Aorta (tissue), 5 donors: ENCODE measurements around the gene AP3B1. TPM values are rescaled to one million over a fixed set of nuclear protein-coding genes. Genes with fewer than 3 reads are reported as not detected.

ENCODE experiments used
- ATAC-seq: fragments of 200-7000 bp; cut with Tn5 transposase; one replicate; pipeline ENCODE4 v1.9.1; 2022; ENCODE audit warnings: moderate library complexity; ENCODE audit not compliant: low FRiP score
- DNase-seq, 2 donors: peaks; one replicate each; pipeline ENCODE4 v3.0.0-alpha.2; 2020
- H3K27ac ChIP-seq, 2 donors: one replicate each; pipeline ENCODE4 v1.5.1; 2013; ENCODE audit warnings: low read length in 2 of 2, mild to moderate bottlenecking in 2 of 2, moderate library complexity in 2 of 2, control low read depth in 1 of 2, inconsistent platforms in 1 of 2, low read depth in 1 of 2
- H3K27me3 ChIP-seq, 2 donors: one replicate each; pipeline ENCODE4 v1.6.1; 2013; ENCODE audit warnings: control low read depth in 1 of 2, low read length in 1 of 2, mild to moderate bottlenecking in 1 of 2, moderate library complexity in 1 of 2; ENCODE audit not compliant: insufficient read depth in 2 of 2, control insufficient read depth in 1 of 2
- H3K36me3 ChIP-seq, 2 donors: one replicate each; pipeline ENCODE4 v1.6.1; 2013; ENCODE audit warnings: control low read depth in 1 of 2, low read length in 1 of 2, mild to moderate bottlenecking in 1 of 2; ENCODE audit not compliant: insufficient read depth in 2 of 2, control insufficient read depth in 1 of 2
- H3K4me1 ChIP-seq, 2 donors: one replicate each; pipeline ENCODE4 v1.6.1; 2013; ENCODE audit warnings: low read length in 2 of 2, control low read depth in 1 of 2, mild to moderate bottlenecking in 1 of 2, moderate library complexity in 1 of 2; ENCODE audit not compliant: insufficient read depth in 2 of 2, control insufficient read depth in 1 of 2
- H3K4me3 ChIP-seq, 2 donors: one replicate each; pipeline ENCODE4 v1.5.1; 2013; ENCODE audit warnings: low read length in 2 of 2, control low read depth in 1 of 2, mild to moderate bottlenecking in 1 of 2
- H3K9me3 ChIP-seq: one replicate; pipeline ENCODE4 v1.6.1; 2013; ENCODE audit warnings: mild to moderate bottlenecking, low read length; ENCODE audit not compliant: control insufficient read depth
- WGBS, 2 donors: extraction: QIAGEN DNeasy Blood & Tissue Kit; methylation state at CpG; one replicate each; pipeline ENCODE4 v1.1.7; 2013; 5-methylcytosine and 5-hydroxymethylcytosine counted together
- intact Hi-C, 2 donors: fragments of 100-400 bp; cut with DNase I; formaldehyde crosslinking; loops; one replicate each; pipeline versions ENCODE4 v1.14.2 to v1.15.0; 2022
- polyA plus RNA-seq, 2 donors: library from polyadenylated mRNA; stranded (reverse); fragments of 200-250 nt; gene quantifications; one replicate each; pipeline ENCODE4 v1.2.3, GENCODE V29; 2013
- total RNA-seq, 2 donors: library from RNA; stranded (reverse); fragmentation: NEBNext Ultra II Directional; extraction: Animal tissue kit (Norgen Biotek cat#: 25700); gene quantifications; one replicate each; pipeline ENCODE4 v1.2.1, GENCODE V29; 2021
- donor health status: healthy with polysubstance abuse.
- donor health status: Bipolar disorder and iron deficiency.
- donor health status: DM: no; HTN: no; CAD: no.
- donor health status: DM: no; HTN: no; CAD: no.
- donor health status: DM: yes; HTN: yes; CAD: no.

The AP3B1 gene
- total and polyA plus RNA-seq, 4 donors = 17.8 to 46.7 (median 37.1) TPM

DNA sequence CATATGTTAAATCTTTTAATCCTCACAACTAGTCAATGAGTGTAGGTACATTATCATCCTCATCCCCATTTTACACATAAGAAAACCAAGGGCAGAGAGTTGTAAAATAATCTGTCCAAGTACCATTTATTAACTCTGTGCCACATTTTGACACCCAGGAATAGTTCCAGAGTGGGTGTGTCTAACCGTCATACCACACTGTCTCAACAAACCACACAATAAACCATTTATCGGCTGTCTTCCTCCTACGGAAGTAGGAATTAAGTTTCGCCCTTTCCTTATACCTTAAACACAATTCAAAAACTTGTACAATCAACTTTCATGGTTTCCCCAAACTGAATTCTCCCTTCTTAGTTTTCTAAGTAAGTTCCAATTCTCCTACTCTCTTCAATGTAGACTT, 11.4 kb downstream of the AP3B1 start:
- H3K9me3 ChIP-seq = peaks cover 1% of the 10 kb centered on the region
- H3K4me3 ChIP-seq = no peak overlapping the region
- DNase-seq (no peak), ATAC-seq (no peak)
- peaks cover 0 to 3% of the 10 kb centered on the region in 2 donors for H3K4me1 ChIP-seq
- H3K27me3 ChIP-seq = no peaks in the 10 kb centered on the region
- H3K27ac ChIP-seq = no peak overlapping the region
- intact Hi-C loops = no loop called here
- WGBS, 2 donors = 94% methylated on average over 4 of the region's 4 CpGs
- peaks cover 0 to 2% of the 10 kb centered on the region in 2 donors for H3K36me3 ChIP-seq

DNA sequence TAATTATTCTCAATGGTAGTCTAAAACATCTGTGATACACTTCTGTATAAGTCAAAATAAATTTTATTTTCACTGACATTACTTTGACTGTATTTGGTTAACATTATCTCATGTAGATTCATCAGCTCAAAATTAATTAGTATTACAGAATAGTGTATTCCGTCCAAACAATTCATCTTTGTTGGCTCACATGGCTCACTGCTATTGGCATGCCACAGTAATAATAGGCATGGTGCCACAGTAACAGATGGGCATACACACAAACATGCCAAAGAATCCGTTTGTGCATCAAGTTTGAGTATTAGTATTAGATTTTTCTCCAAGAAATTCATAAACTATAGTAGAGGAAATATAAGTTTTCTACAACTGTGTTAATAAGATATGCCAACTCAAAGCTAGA, 14.2 kb downstream of the AP3B1 start:
- 2 to 5% methylated on average over 2 of the region's 2 CpGs for WGBS, 2 donors
- H3K27ac ChIP-seq = no peak overlapping the region
- peaks cover 0 to 2% of the 10 kb centered on the region in 2 donors for H3K36me3 ChIP-seq
- no peaks in the 10 kb centered on the region for H3K9me3 ChIP-seq
- DNase-seq (no peak), ATAC-seq (no peak)
- intact Hi-C loops = no loop called here
- H3K4me1 ChIP-seq = peaks cover 0 to 4% of the 10 kb centered on the region in 2 donors
- no peaks in the 10 kb centered on the region for H3K27me3 ChIP-seq
- no peak overlapping the region for H3K4me3 ChIP-seq

DNA sequence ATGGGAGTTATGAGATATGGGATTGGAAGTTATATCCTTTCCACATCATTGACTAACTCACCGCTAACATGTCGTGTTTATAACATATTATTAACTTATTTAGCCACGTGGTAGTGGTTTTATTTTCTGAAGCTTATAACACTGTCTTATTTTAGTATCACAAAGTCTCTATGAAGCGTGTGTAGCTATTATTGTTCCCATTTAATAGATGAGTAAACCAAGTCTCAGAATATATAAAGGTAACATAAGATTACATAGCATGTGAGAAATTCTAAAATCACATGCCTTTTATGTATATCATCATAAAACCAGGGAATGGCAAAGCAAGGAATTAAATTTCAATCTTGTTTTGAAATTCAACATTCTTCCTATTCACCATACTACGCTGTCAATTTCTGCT, 15.3 kb downstream of the AP3B1 start:
- intact Hi-C loops = no loop called here
- 95 to 97% methylated on average over 5 of the region's 5 CpGs for WGBS, 2 donors
- no peaks in the 10 kb centered on the region for H3K27me3 ChIP-seq
- H3K9me3 ChIP-seq = no peaks in the 10 kb centered on the region
- peaks cover 0 to 4% of the 10 kb centered on the region in 2 donors for H3K4me1 ChIP-seq
- no peak overlapping the region for H3K4me3 ChIP-seq
- ATAC-seq (no peak), DNase-seq (no peak)
- H3K36me3 ChIP-seq = peaks cover 0 to 2% of the 10 kb centered on the region in 2 donors
- no peak overlapping the region for H3K27ac ChIP-seq

DNA sequence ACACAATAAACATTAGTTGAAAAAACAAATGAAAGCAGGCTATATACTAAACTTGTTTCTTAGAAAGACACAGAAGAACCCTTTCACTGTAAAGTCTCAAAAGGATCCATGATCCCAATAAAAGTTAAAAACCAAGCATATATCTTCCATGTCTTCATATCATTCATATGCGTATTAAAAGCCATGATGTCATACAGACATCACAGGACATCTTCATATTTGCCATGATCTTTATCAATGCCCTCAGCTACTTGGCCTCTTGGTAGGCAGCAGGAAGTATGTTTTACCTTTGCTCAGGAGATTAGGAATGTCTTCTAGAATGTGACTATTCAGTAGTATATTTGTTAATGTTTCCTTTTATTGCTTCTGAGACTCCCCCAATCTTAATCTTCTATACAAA, 16.8 kb downstream of the AP3B1 start:
- H3K4me3 ChIP-seq = no peak overlapping the region
- ATAC-seq (no peak), DNase-seq (no peak)
- H3K27ac ChIP-seq = no peak overlapping the region
- peaks cover 0 to 2% of the 10 kb centered on the region in 2 donors for H3K36me3 ChIP-seq
- no peaks in the 10 kb centered on the region for H3K27me3 ChIP-seq
- intact Hi-C loops = no loop called here
- H3K4me1 ChIP-seq = peaks cover 1 to 7% of the 10 kb centered on the region in 2 donors
- 98 to 99% methylated on average over 1 of the region's 1 CpG for WGBS, 2 donors
- no peaks in the 10 kb centered on the region for H3K9me3 ChIP-seq

DNA sequence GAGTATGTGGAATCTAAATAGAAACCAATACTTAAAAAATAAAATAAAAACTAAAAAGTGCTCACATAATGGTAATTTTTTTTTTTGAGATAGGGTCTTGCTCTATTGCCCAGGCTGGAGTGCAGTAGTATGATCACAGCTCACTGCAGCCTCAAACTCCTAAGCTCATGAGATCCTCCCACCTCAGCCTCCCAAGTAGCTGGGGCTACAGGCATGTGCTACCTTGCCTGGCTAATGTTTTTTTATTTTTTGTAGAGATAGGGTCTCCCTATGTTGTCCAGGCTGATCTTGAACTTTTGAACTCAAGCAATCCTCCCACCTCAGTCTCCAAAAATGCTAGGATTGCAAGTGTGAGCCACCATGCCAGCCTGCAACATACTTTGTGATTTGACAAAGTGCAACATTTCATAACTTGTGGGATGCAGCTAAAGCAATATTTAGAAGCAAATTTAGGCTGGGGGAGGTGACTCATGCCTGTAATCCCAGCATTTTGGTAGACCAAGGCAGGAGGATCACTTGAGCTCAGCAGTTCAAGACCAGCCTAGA, 18.4 kb downstream of the AP3B1 start:
- H3K27ac ChIP-seq = no peak overlapping the region
- intact Hi-C loops = no loop called here
- DNase-seq (no peak), ATAC-seq (no peak)
- H3K9me3 ChIP-seq = no peaks in the 10 kb centered on the region
- H3K27me3 ChIP-seq = no peaks in the 10 kb centered on the region
- peaks cover 1 to 7% of the 10 kb centered on the region in 2 donors for H3K4me1 ChIP-seq
- H3K4me3 ChIP-seq = no peak overlapping the region
- no peaks in the 10 kb centered on the region for H3K36me3 ChIP-seq

DNA sequence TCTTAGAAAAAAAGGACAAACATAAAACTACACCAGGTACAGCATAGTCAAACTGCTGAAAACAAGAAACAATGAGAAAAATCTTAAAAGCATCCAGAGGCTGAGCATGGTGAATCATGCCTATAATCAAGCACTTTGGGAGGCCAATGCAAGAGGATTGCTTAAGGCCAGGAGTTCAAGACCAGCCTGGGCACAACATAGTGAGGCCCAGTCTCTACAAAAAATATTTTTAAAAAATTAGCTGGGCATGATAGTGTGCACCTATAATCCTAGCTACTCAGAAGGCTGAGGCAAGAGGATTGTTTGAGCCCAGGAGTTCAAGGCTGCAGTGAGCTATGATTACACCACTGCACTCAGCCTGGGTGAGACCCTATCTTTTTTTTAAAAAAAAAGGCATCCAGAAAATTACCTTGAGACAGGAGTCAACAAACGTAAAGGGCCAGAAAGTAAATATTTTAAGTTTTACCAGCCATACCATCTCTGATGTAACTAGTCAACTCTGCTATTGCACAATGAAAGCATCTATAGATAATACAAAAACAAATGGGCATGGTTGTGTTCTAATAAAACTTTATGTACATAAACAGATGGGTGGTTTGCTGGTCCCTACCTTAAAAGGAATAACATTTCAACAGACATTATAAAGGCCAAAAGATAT, 19.8 kb downstream of the AP3B1 start:
- Histone ChIP-seq H3K4me3 (no peak overlapping the region), H3K36me3 (no peaks in the 10 kb centered on the region), H3K9me3 (no peaks in the 10 kb centered on the region), H3K27ac (no peak overlapping the region), H3K4me1 (peaks cover 1 to 7% of the 10 kb centered on the region in 2 donors), H3K27me3 (no peaks in the 10 kb centered on the region)
- intact Hi-C loops = no loop called here
- 97 to 98% methylated on average over 1 of the region's 1 CpG for WGBS, 2 donors
- ATAC-seq (no peak), DNase-seq (no peak)

DNA sequence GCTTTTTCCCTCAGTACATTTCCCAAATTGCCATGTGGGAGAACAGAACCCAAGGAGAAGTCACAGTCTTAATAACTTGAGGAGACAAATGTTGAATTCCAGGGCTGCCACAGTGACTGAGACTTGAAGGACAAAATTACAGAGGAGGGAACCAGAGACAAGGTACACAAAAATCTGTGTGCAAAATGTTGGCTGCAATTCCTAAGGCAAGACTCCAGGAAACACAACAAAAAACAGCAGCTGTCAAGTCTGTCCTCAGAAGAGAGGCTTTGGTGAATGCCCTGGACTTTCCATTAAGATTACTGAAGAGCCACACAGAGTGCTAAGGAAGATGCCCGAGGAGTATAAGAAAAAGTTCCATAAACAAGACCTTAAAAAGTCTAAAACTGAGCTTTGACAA, 21.1 kb downstream of the AP3B1 start:
- no peak for ATAC-seq
- Histone ChIP-seq H3K27ac (no peak overlapping the region), H3K4me3 (no peak overlapping the region), H3K4me1 (peaks cover 1 to 7% of the 10 kb centered on the region in 2 donors), H3K36me3 (no peaks in the 10 kb centered on the region), H3K27me3 (no peaks in the 10 kb centered on the region), H3K9me3 (no peaks in the 10 kb centered on the region)
- DNase-seq = no peak
- intact Hi-C loops = no loop called here
- 16 to 19% methylated on average over 1 of the region's 1 CpG for WGBS, 2 donors

DNA sequence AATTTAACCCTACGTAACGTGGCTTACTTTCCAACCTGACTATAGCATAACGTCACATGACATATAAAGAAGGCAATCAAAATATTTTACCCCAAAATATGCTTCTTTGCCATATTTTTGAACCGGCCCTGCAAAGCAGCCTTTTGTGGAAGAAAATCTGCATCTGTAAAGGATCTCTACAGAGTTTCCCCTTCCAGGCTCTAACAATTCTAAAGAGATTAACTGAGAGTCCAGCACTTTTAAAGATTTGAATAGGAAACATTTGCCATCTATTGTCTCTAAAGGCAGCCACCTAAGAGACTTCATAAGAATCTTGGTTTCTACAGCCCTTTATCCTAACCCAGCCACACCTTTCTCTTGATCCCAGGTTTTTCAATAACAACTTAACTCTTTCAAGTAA, 22.7 kb downstream of the AP3B1 start:
- 90 to 92% methylated on average over 4 of the region's 4 CpGs for WGBS, 2 donors
- Histone ChIP-seq H3K27me3 (no peaks in the 10 kb centered on the region), H3K27ac (no peak overlapping the region), H3K36me3 (no peaks in the 10 kb centered on the region), H3K4me1 (peaks cover 1 to 7% of the 10 kb centered on the region in 2 donors), H3K4me3 (no peak overlapping the region), H3K9me3 (no peaks in the 10 kb centered on the region)
- ATAC-seq (no peak), DNase-seq (no peak)
- intact Hi-C loops = no loop called here

DNA sequence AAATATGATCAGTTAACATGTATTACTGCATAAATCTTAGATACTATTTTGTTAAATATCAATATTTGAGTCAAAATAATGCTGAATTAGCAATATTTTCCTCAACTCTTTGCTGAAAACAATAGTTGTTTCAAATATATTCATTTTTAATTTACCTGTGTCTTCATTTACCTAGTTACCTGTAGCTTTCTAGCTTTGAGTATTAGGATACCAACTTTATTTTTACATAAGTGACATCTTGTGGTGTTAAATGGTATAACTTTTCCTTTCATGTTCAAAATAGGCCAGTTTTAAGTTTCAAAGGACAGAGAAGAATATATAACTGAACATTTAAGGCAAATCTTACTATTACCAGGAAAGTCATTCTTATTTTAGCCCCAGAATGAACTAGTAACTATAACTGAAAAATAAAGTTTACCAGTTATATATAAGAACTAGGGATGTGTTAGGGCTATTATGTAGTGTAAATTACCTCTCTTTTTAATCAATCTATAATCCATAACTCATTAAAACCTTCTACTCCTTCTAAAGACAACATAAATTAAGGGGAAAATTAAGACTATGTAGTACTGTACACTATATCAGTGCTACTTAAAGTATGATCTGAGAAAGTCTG, 25.3 kb downstream of the AP3B1 start:
- Histone ChIP-seq H3K4me3 (no peak overlapping the region), H3K4me1 (peaks cover 0 to 7% of the 10 kb centered on the region in 2 donors), H3K27ac (no peak overlapping the region), H3K9me3 (no peaks in the 10 kb centered on the region), H3K27me3 (no peaks in the 10 kb centered on the region), H3K36me3 (no peaks in the 10 kb centered on the region)
- DNase-seq (no peak), ATAC-seq (no peak)
- intact Hi-C loops = no loop called here
